Caco-2 (cell line): Measurements from ENCODE around the gene HIBCH. TPM values are rescaled to one million over a fixed set of nuclear protein-coding genes. Genes with fewer than 3 reads are reported as not detected.

ENCODE experiments used
- BruUV-seq: library from RNA; stranded (reverse); fragments of 400-500 nt; replicated peaks from 2 replicates; lab custom pipeline; 2021; lab: Mats Ljungman, UMichigan
- CTCF ChIA-PET: fragments of 300-600 bp; sonication (Branson Sonifier 250); formaldehyde crosslinking; loops from one replicate; lab custom pipeline; 2022; ENCODE audit warnings: antibody characterized with exemption; lab: Charles Lee
- POLR2A ChIA-PET: fragments of 300-600 bp; sonication (Branson Sonifier 250); formaldehyde crosslinking; loops from one replicate; lab custom pipeline; 2022; ENCODE audit warnings: antibody characterized with exemption; lab: Charles Lee
- DNase-seq, 2 experiments: peaks; one replicate each; pipeline versions ENCODE4 v3.0.0 to v3.0.0-alpha.2; 2020 to 2022
- H3K27me3 ChIP-seq: replicated peaks from 2 replicates; pipeline ENCODE4 v1.6.0; 2011; ENCODE audit warnings: low read length; ENCODE audit not compliant: control insufficient read depth, insufficient read depth
- H3K36me3 ChIP-seq: 2 replicates; pipeline ENCODE4 v1.5.1; 2011; ENCODE audit warnings: low read length; ENCODE audit not compliant: control insufficient read depth, insufficient read depth
- H3K4me1 ChIP-seq: fragments of 250-450 bp; sonication (Bioruptor Pico); 2 replicates; pipeline ENCODE4 v1.5.1; 2020; ENCODE audit warnings: mild to moderate bottlenecking
- H3K4me3 ChIP-seq: 2 replicates; pipeline ENCODE4 v1.5.1; 2011; ENCODE audit warnings: low read depth, mild to moderate bottlenecking, control low read depth, low read length
- H3K9me3 ChIP-seq: fragments of 250-450 bp; sonication (Bioruptor Pico); 2 replicates; pipeline ENCODE4 v1.5.1; 2020; ENCODE audit warnings: mild to moderate bottlenecking, moderate library complexity
- H3K27ac Mint-ChIP-seq: one replicate; pipeline ENCODE4 v1.8.0; 2022; ENCODE audit warnings: mixed read lengths; ENCODE audit not compliant: unreplicated experiment
- H3K27me3 Mint-ChIP-seq: one replicate; pipeline ENCODE4 v1.8.0; 2022; ENCODE audit warnings: mixed read lengths; ENCODE audit not compliant: insufficient read depth, unreplicated experiment
- H3K36me3 Mint-ChIP-seq: one replicate; pipeline ENCODE4 v1.8.0; 2022; ENCODE audit warnings: mild to moderate bottlenecking, mixed read lengths; ENCODE audit not compliant: insufficient read depth, unreplicated experiment
- H3K4me1 Mint-ChIP-seq: one replicate; pipeline ENCODE4 v1.8.0; 2022; ENCODE audit warnings: low read depth, mixed read lengths; ENCODE audit not compliant: unreplicated experiment
- H3K4me3 Mint-ChIP-seq: one replicate; pipeline ENCODE4 v1.8.0; 2022; ENCODE audit warnings: mild to moderate bottlenecking, moderate library complexity, mixed read lengths; ENCODE audit not compliant: unreplicated experiment
- H3K9me3 Mint-ChIP-seq: one replicate; pipeline ENCODE4 v1.8.0; 2022; ENCODE audit warnings: mixed read lengths; ENCODE audit not compliant: unreplicated experiment
- CTCF ChIP-seq, 2 experiments: fragments of 200-600 bp in 1 of 2; IDR thresholded peaks; 1 replicate in 1 of 2; 2 replicates in 1 of 2; pipeline versions ENCODE4 v1.5.1 to v1.8.0; 2011 to 2022; ENCODE audit warnings: antibody characterized with exemption in 1 of 2, control low read depth in 1 of 2, inconsistent platforms in 1 of 2, low read depth in 1 of 2, low read length in 1 of 2, mild to moderate bottlenecking in 1 of 2, moderate library complexity in 1 of 2; ENCODE audit not compliant: insufficient read depth in 1 of 2, severe bottlenecking in 1 of 2, unreplicated experiment in 1 of 2
- intact Hi-C: fragments of 100-400 bp; cut with micrococcal nuclease; formaldehyde crosslinking; loops from one replicate; pipeline ENCODE4 v1.10.0; 2022; ENCODE audit not compliant: unreplicated experiment
- total RNA-seq: library from RNA; stranded (reverse); gene quantifications from 2 replicates; pipeline ENCODE4 v1.2.3, GENCODE V29; 2022

Gene HIBCH
- total RNA-seq, 1 experiment from 2014 or later: 34.4 TPM

GRCh38 chr2:190261851-190262250, 57.8 kb downstream of the HIBCH start:
- Mint-ChIP-seq H3K27ac (no peak overlapping the region), H3K36me3 (peaks cover 9% of the 10 kb centered on the region), H3K4me3 (no peak overlapping the region), H3K4me1 (no peaks in the 10 kb centered on the region), H3K27me3 (no peaks in the 10 kb centered on the region), H3K9me3 (peaks cover 8% of the 10 kb centered on the region)
- no peak overlapping the region for H3K4me3 ChIP-seq
- H3K36me3 ChIP-seq: peaks cover 2% of the 10 kb centered on the region; the same call in 1 of the 2 replicates
- intact Hi-C loops: no loop called here
- peaks cover 12% of the 10 kb centered on the region for H3K9me3 ChIP-seq
- no TSS peak for BruUV-seq
- no peaks in the 10 kb centered on the region for H3K27me3 ChIP-seq
- ChIA-PET POLR2A (no interaction called here), CTCF (no interaction called here)
- H3K4me1 ChIP-seq: no peaks in the 10 kb centered on the region
- no peak for TF ChIP-seq CTCF (IDR thresholded peaks at IDR 0.05; ENCODE audit: insufficient read depth in 1 of 2, low read depth in 1 of 2, low read length in 1 of 2, severe bottlenecking in 1 of 2, unreplicated experiment in 1 of 2)
- no peak for DNase-seq

GRCh38 chr2:190256087-190256486, 63.5 kb downstream of the HIBCH start:
- Histone ChIP-seq H3K9me3 (peaks cover 9% of the 10 kb centered on the region; the same call in 1 of the 2 replicates), H3K4me3 (no peak overlapping the region), H3K36me3 (peaks cover 2% of the 10 kb centered on the region; the same call in 1 of the 2 replicates), H3K27me3 (no peaks in the 10 kb centered on the region), H3K4me1 (no peaks in the 10 kb centered on the region)
- peaks cover 14% of the 10 kb centered on the region for H3K36me3 Mint-ChIP-seq
- H3K4me1 Mint-ChIP-seq: no peaks in the 10 kb centered on the region
- H3K27me3 Mint-ChIP-seq: no peaks in the 10 kb centered on the region
- H3K27ac Mint-ChIP-seq: no peak overlapping the region
- no peak for DNase-seq
- no peak for TF ChIP-seq CTCF (IDR thresholded peaks at IDR 0.05; ENCODE audit: insufficient read depth in 1 of 2, low read depth in 1 of 2, low read length in 1 of 2, severe bottlenecking in 1 of 2, unreplicated experiment in 1 of 2)
- intact Hi-C loops: no loop called here
- peaks cover 13% of the 10 kb centered on the region for H3K9me3 Mint-ChIP-seq
- ChIA-PET CTCF (no interaction called here), POLR2A (no interaction called here)
- BruUV-seq: no TSS peak
- H3K4me3 Mint-ChIP-seq: no peak overlapping the region

GRCh38 chr2:190255676-190256075, 64.0 kb downstream of the HIBCH start:
- H3K27me3 Mint-ChIP-seq: no peaks in the 10 kb centered on the region
- no peak for TF ChIP-seq CTCF (IDR thresholded peaks at IDR 0.05; ENCODE audit: insufficient read depth in 1 of 2, low read depth in 1 of 2, low read length in 1 of 2, severe bottlenecking in 1 of 2, unreplicated experiment in 1 of 2)
- H3K4me1 ChIP-seq: no peaks in the 10 kb centered on the region
- no peak overlapping the region for H3K4me3 ChIP-seq
- peaks cover 9% of the 10 kb centered on the region; the same call in 1 of the 2 replicates for H3K9me3 ChIP-seq
- BruUV-seq: no TSS peak
- CTCF ChIA-PET: interaction anchor here (0.6 kb wide), 1 partner anchor 316 kb away, joined by 3 read pairs; no protein-coding TSS in a partner anchor
- peaks cover 13% of the 10 kb centered on the region for H3K9me3 Mint-ChIP-seq
- DNase-seq: no peak
- H3K4me3 Mint-ChIP-seq: no peak overlapping the region
- H3K27ac Mint-ChIP-seq: no peak overlapping the region
- intact Hi-C loops: no loop called here
- H3K36me3 Mint-ChIP-seq: peaks cover 14% of the 10 kb centered on the region
- H3K36me3 ChIP-seq: peaks cover 2% of the 10 kb centered on the region; the same call in 1 of the 2 replicates
- no peaks in the 10 kb centered on the region for H3K4me1 Mint-ChIP-seq
- POLR2A ChIA-PET: no interaction called here
- no peaks in the 10 kb centered on the region for H3K27me3 ChIP-seq
